H9 (cell line): Measurements from ENCODE around the gene TUBB1. TPM values are rescaled to one million over a fixed set of nuclear protein-coding genes. Genes with fewer than 3 reads are reported as not detected.

Source experiments
- DNase-seq: peaks from one replicate; pipeline ENCODE4 v3.0.0-alpha.2; 2017
- H2AFZ ChIP-seq: one replicate; pipeline ENCODE4 v1.6.1; 2013; ENCODE audit warnings: mild to moderate bottlenecking, low read length, control low read depth, moderate library complexity
- H2AK5ac ChIP-seq: 2 replicates; pipeline ENCODE4 v1.6.1; 2013; ENCODE audit warnings: low read length, control low read depth, mixed read lengths; ENCODE audit not compliant: insufficient read length
- H2BK120ac ChIP-seq: one replicate; pipeline ENCODE4 v1.6.1; 2013; ENCODE audit warnings: low read depth, mild to moderate bottlenecking, low read length, control low read depth, inconsistent platforms; ENCODE audit not compliant: poor library complexity, severe bottlenecking
- H2BK12ac ChIP-seq: 2 replicates; pipeline ENCODE4 v1.6.1; 2013; ENCODE audit warnings: low read length, control low read depth, mixed read lengths, low read depth; ENCODE audit not compliant: insufficient read length
- H2BK15ac ChIP-seq: 2 replicates; pipeline ENCODE4 v1.6.1; 2013; ENCODE audit warnings: low read depth, low read length, control low read depth
- H2BK20ac ChIP-seq: one replicate; pipeline ENCODE4 v1.6.1; 2013; ENCODE audit warnings: low read depth, mild to moderate bottlenecking, low read length, control low read depth, inconsistent platforms; ENCODE audit not compliant: poor library complexity, severe bottlenecking
- H2BK5ac ChIP-seq: 2 replicates; pipeline ENCODE4 v1.6.1; 2013; ENCODE audit warnings: low read length, control low read depth, mixed read lengths; ENCODE audit not compliant: insufficient read length
- H3K14ac ChIP-seq: 2 replicates; pipeline ENCODE4 v1.6.1; 2013; ENCODE audit warnings: low read length, control low read depth; ENCODE audit not compliant: insufficient read depth
- H3K18ac ChIP-seq: 2 replicates; pipeline ENCODE4 v1.6.1; 2013; ENCODE audit warnings: low read depth, mild to moderate bottlenecking, mixed read lengths, low read length, control low read depth; ENCODE audit not compliant: insufficient read length
- H3K23ac ChIP-seq: 2 replicates; pipeline ENCODE4 v1.6.1; 2013; ENCODE audit warnings: low read length, control low read depth, mixed read lengths, low read depth; ENCODE audit not compliant: insufficient read length
- H3K23me2 ChIP-seq: 2 replicates; pipeline ENCODE4 v1.6.1; 2013; ENCODE audit warnings: low read depth, mild to moderate bottlenecking, mixed read lengths, low read length, control low read depth; ENCODE audit not compliant: insufficient read length, poor library complexity, severe bottlenecking
- H3K27ac ChIP-seq: 2 replicates; pipeline ENCODE4 v1.5.1; 2013; ENCODE audit warnings: low read length, control low read depth, mixed read lengths, low read depth; ENCODE audit not compliant: insufficient read length
- H3K27me3 ChIP-seq: 2 replicates; pipeline ENCODE4 v1.6.1; 2013; ENCODE audit warnings: low read length, control low read depth, inconsistent platforms; ENCODE audit not compliant: insufficient read depth
- H3K4ac ChIP-seq: 2 replicates; pipeline ENCODE4 v1.6.1; 2013; ENCODE audit warnings: low read depth, mild to moderate bottlenecking, control low read depth, inconsistent platforms, low read length, moderate library complexity
- H3K4me1 ChIP-seq: 2 replicates; pipeline ENCODE4 v1.6.1; 2013; ENCODE audit warnings: low read length, control low read depth, inconsistent platforms; ENCODE audit not compliant: insufficient read depth
- H3K4me2 ChIP-seq: 2 replicates; pipeline ENCODE4 v1.6.1; 2013; ENCODE audit warnings: low read length, control low read depth, mixed read lengths; ENCODE audit not compliant: insufficient read length, insufficient read depth
- H3K56ac ChIP-seq: 2 replicates; pipeline ENCODE4 v1.6.1; 2013; ENCODE audit warnings: low read depth, mild to moderate bottlenecking, mixed read lengths, low read length, control low read depth; ENCODE audit not compliant: insufficient read length
- H3K79me1 ChIP-seq: 2 replicates; pipeline ENCODE4 v1.6.1; 2013; ENCODE audit warnings: low read depth, mild to moderate bottlenecking, moderate library complexity, low read length, control low read depth, inconsistent platforms; ENCODE audit not compliant: insufficient read depth, poor library complexity, severe bottlenecking
- H3K79me2 ChIP-seq: 2 replicates; pipeline ENCODE4 v1.6.1; 2013; ENCODE audit warnings: low read length, control low read depth, inconsistent platforms; ENCODE audit not compliant: insufficient read depth
- H3K9ac ChIP-seq: 2 replicates; pipeline ENCODE4 v1.6.1; 2013; ENCODE audit warnings: low read length, control low read depth, mixed read lengths; ENCODE audit not compliant: insufficient read length; ENCODE audit errors: extremely low read depth
- H3K9me3 ChIP-seq: one replicate; pipeline ENCODE4 v1.6.1; 2013; ENCODE audit warnings: low read depth, low read length, inconsistent platforms; ENCODE audit not compliant: control insufficient read depth
- H3T11ph ChIP-seq: one replicate; pipeline ENCODE4 v1.6.1; 2013; ENCODE audit warnings: mild to moderate bottlenecking, low read length, control low read depth, inconsistent platforms
- H4K20me1 ChIP-seq: one replicate; pipeline ENCODE4 v1.6.1; 2013; ENCODE audit not compliant: control insufficient read depth, insufficient read length, insufficient read depth
- H4K5ac ChIP-seq: 2 replicates; pipeline ENCODE4 v1.6.1; 2013; ENCODE audit warnings: low read depth, mild to moderate bottlenecking, mixed read lengths, low read length, control low read depth; ENCODE audit not compliant: insufficient read length
- H4K8ac ChIP-seq: replicated peaks from 2 replicates; pipeline ENCODE4 v1.6.1; 2013; ENCODE audit warnings: low read length, control low read depth, mixed read lengths, low read depth; ENCODE audit not compliant: insufficient read length
- H4K91ac ChIP-seq: 2 replicates; pipeline ENCODE4 v1.6.1; 2013; ENCODE audit warnings: low read depth, mild to moderate bottlenecking, moderate library complexity, mixed read lengths, low read length, control low read depth; ENCODE audit not compliant: insufficient read length
- H3K27ac Mint-ChIP-seq, 3 experiments: 2 replicates in 2 of 3; 3 replicates in 1 of 3; pipeline ENCODE4 v1.8.0; 2020 to 2021; ENCODE audit warnings: mixed read lengths in 3 of 3, mild to moderate bottlenecking in 1 of 3, moderate library complexity in 1 of 3
- H3K27me3 Mint-ChIP-seq: 2 replicates; pipeline ENCODE4 v1.8.0; 2021; ENCODE audit warnings: low read depth, mild to moderate bottlenecking, moderate library complexity, mixed read lengths
- H3K36me3 Mint-ChIP-seq, 3 experiments: 2 replicates in 2 of 3; 3 replicates in 1 of 3; pipeline ENCODE4 v1.8.0; 2020 to 2021; ENCODE audit warnings: low read depth in 3 of 3, mixed read lengths in 3 of 3; ENCODE audit not compliant: insufficient read depth in 1 of 3
- H3K4me1 Mint-ChIP-seq, 2 experiments: 2 replicates each; pipeline ENCODE4 v1.8.0; 2020; ENCODE audit warnings: mixed read lengths in 2 of 2
- H3K4me3 Mint-ChIP-seq, 2 experiments: 2 replicates in 1 of 2; 3 replicates in 1 of 2; pipeline ENCODE4 v1.8.0; 2020 to 2021; ENCODE audit warnings: mild to moderate bottlenecking in 2 of 2, mixed read lengths in 2 of 2, moderate library complexity in 1 of 2
- H3K9me3 Mint-ChIP-seq, 2 experiments: 2 replicates in 1 of 2; 3 replicates in 1 of 2; pipeline ENCODE4 v1.8.0; 2020; ENCODE audit warnings: mild to moderate bottlenecking in 2 of 2, mixed read lengths in 2 of 2, moderate library complexity in 1 of 2
- CTCF ChIP-seq: fragments of 200-600 bp; sonication (generic); conservative IDR thresholded peaks from 3 replicates; pipeline ENCODE4 v1.8.0; 2021; ENCODE audit warnings: antibody characterized with exemption, mild to moderate bottlenecking
- WGBS: extraction: QIAGEN DNeasy Blood & Tissue Kit; methylation state at CpG from one replicate; pipeline ENCODE4 v1.1.7; 2013; ENCODE audit warnings: missing lambda C conversion rate, low lambda C conversion rate, mixed read lengths; ENCODE audit not compliant: insufficient read length; ENCODE audit errors: extremely low coverage; 5-methylcytosine and 5-hydroxymethylcytosine counted together
- total RNA-seq: library from RNA; stranded (reverse); gene quantifications from 2 replicates; pipeline ENCODE4 v1.2.1, GENCODE V29; 2021

Gene TUBB1
- total RNA-seq, 1 experiment from 2014 or later: not detected

GRCh38 chr20:59007665-59008511 is 11.3 kb upstream of the TUBB1 start:
- no peak overlapping the region for H2AK5ac ChIP-seq
- no peaks in the 10 kb centered on the region for H3K79me2 ChIP-seq
- H2AFZ ChIP-seq: no peak overlapping the region
- no peak overlapping the region for H3K14ac ChIP-seq
- no peak for TF ChIP-seq CTCF
- no peak overlapping the region for H2BK20ac ChIP-seq
- no peak overlapping the region for H3K27ac ChIP-seq
- peaks cover 25 to 28% of the 10 kb centered on the region in 2 experiments for H3K4me1 Mint-ChIP-seq
- H3K9me3 ChIP-seq: no peaks in the 10 kb centered on the region
- H3K27me3 ChIP-seq: no peaks in the 10 kb centered on the region
- H3K4me2 ChIP-seq: no peak overlapping the region
- no peak overlapping the region for H3K18ac ChIP-seq
- H2BK12ac ChIP-seq: no peak overlapping the region
- H3K9me3 Mint-ChIP-seq: no peaks in the 10 kb centered on the region
- no peaks in the 10 kb centered on the region for H3K79me1 ChIP-seq
- H3K56ac ChIP-seq: no peak overlapping the region
- H3K23me2 ChIP-seq: peaks cover 3% of the 10 kb centered on the region
- H3T11ph ChIP-seq: no peak overlapping the region
- no peak overlapping the region for H2BK120ac ChIP-seq
- H3K27ac Mint-ChIP-seq: no peak overlapping the region
- no peak overlapping the region for H2BK5ac ChIP-seq
- DNase-seq: no peak
- peaks cover 7% of the 10 kb centered on the region; the same call in 1 of the 2 replicates for H3K4me1 ChIP-seq
- H3K9ac ChIP-seq: no peak overlapping the region
- H4K20me1 ChIP-seq: no peaks in the 10 kb centered on the region
- no peak overlapping the region for H4K5ac ChIP-seq
- no CpG with 5 or more reads among the region's 24 CpGs for WGBS
- H2BK15ac ChIP-seq: no peak overlapping the region
- H4K8ac ChIP-seq: no peak overlapping the region
- H3K4ac ChIP-seq: no peak overlapping the region
- H3K4me3 Mint-ChIP-seq: peak overlapping the region; percentile 51 to 76
- H3K27me3 Mint-ChIP-seq: peaks cover 35% of the 10 kb centered on the region
- peaks cover 0 to 6% (median 5%) of the 10 kb centered on the region in 3 experiments; a peak in 3 of 7 replicates for H3K36me3 Mint-ChIP-seq
- H4K91ac ChIP-seq: no peak overlapping the region
- H3K23ac ChIP-seq: no peak overlapping the region
